GM23338 (cell line): ENCODE measurements around the gene SUPT6H. TPM values are rescaled to one million over a fixed set of nuclear protein-coding genes. Genes with fewer than 3 reads are reported as not detected.

Experiments
- ATAC-seq: fragments of 200-7000 bp; cut with Tn5 transposase; 3 replicates; pipeline ENCODE4 v1.9.1; 2020
- DNase-seq: peaks from one replicate; pipeline ENCODE4 v3.0.0-alpha.2; 2015; ENCODE audit warnings: low spot score
- H2AFZ ChIP-seq: fragments of 200-600 bp; sonication (generic); 2 replicates; pipeline ENCODE4 v1.8.0; 2016; ENCODE audit warnings: antibody characterized with exemption, mild to moderate bottlenecking, moderate library complexity
- H3F3A ChIP-seq: fragments of 200-600 bp; sonication (generic); replicated peaks from 2 replicates; pipeline ENCODE4 v1.8.0; 2017; ENCODE audit warnings: antibody characterized with exemption, mixed run types, low read depth
- H3K27ac ChIP-seq: fragments of 200-600 bp; sonication (generic); 2 replicates; pipeline ENCODE4 v1.6.1; 2016; ENCODE audit warnings: low read depth
- H3K27me3 ChIP-seq: fragments of 200-600 bp; sonication (generic); 2 replicates; pipeline ENCODE4 v1.8.0; 2016; ENCODE audit warnings: mild to moderate bottlenecking, mixed run types, moderate library complexity; ENCODE audit not compliant: insufficient read depth
- H3K36me3 ChIP-seq: fragments of 200-600 bp; sonication (generic); 2 replicates; pipeline ENCODE4 v1.8.0; 2016; ENCODE audit warnings: mild to moderate bottlenecking; ENCODE audit not compliant: insufficient read depth
- H3K4me1 ChIP-seq: fragments of 200-600 bp; sonication (generic); 2 replicates; pipeline ENCODE4 v1.8.0; 2016; ENCODE audit warnings: mild to moderate bottlenecking, moderate library complexity; ENCODE audit not compliant: insufficient read depth
- H3K4me2 ChIP-seq: fragments of 200-600 bp; sonication (generic); 2 replicates; pipeline ENCODE4 v1.7.1; 2017; ENCODE audit warnings: mixed run types
- H3K4me3 ChIP-seq: fragments of 200-600 bp; sonication (generic); 2 replicates; pipeline ENCODE4 v1.6.1; 2016; ENCODE audit warnings: mixed run types
- H3K79me2 ChIP-seq: fragments of 200-600 bp; sonication (generic); replicated peaks from 2 replicates; pipeline ENCODE4 v1.8.0; 2017; ENCODE audit warnings: mild to moderate bottlenecking; ENCODE audit not compliant: insufficient read depth
- H3K9me2 ChIP-seq: fragments of 200-600 bp; sonication (generic); 2 replicates; pipeline ENCODE4 v1.8.0; 2017; ENCODE audit not compliant: insufficient read depth
- H4K20me1 ChIP-seq: fragments of 200-600 bp; sonication (generic); replicated peaks from 2 replicates; pipeline ENCODE4 v1.8.0; 2017; ENCODE audit warnings: mild to moderate bottlenecking; ENCODE audit not compliant: insufficient read depth
- H3K27ac Mint-ChIP-seq: 2 replicates; pipeline ENCODE4 v1.8.0; 2020; ENCODE audit warnings: inconsistent platforms, mild to moderate bottlenecking, moderate library complexity, mixed read lengths
- H3K27me3 Mint-ChIP-seq: 3 replicates; pipeline ENCODE4 v1.8.0; 2022; ENCODE audit warnings: low read depth, mild to moderate bottlenecking, moderate library complexity, mixed read lengths, inconsistent platforms; ENCODE audit not compliant: insufficient read depth, poor library complexity
- H3K36me3 Mint-ChIP-seq: 3 replicates; pipeline ENCODE4 v1.8.0; 2021; ENCODE audit warnings: low read depth, mild to moderate bottlenecking, inconsistent platforms, moderate library complexity, mixed read lengths
- H3K4me1 Mint-ChIP-seq: 3 replicates; pipeline ENCODE4 v1.8.0; 2020; ENCODE audit warnings: mild to moderate bottlenecking, inconsistent platforms, mixed read lengths
- H3K4me3 Mint-ChIP-seq: 3 replicates; pipeline ENCODE4 v1.8.0; 2021; ENCODE audit warnings: moderate library complexity, mild to moderate bottlenecking, inconsistent platforms, mixed read lengths
- H3K9me3 Mint-ChIP-seq: 3 replicates; pipeline ENCODE4 v1.8.0; 2020; ENCODE audit warnings: moderate library complexity, mild to moderate bottlenecking, inconsistent platforms, mixed read lengths
- CREB1 ChIP-seq: fragments of 250-450 bp; sonication (Bioruptor Pico); IDR thresholded peaks from 2 replicates; pipeline ENCODE4 v1.5.0; 2020; ENCODE audit warnings: low read depth, mild to moderate bottlenecking, moderate library complexity
- ETS1 ChIP-seq: IDR thresholded peaks from 2 replicates; pipeline ENCODE4 v1.6.1; 2016; ENCODE audit warnings: antibody characterized with exemption
- EZH2 ChIP-seq: fragments of 200-600 bp; sonication (generic); IDR thresholded peaks from one replicate; pipeline ENCODE4 v1.8.0; 2017; ENCODE audit warnings: antibody characterized with exemption, mild to moderate bottlenecking, low read depth; ENCODE audit not compliant: unreplicated experiment
- EZH2phosphoT487 ChIP-seq: fragments of 200-600 bp; sonication (generic); IDR thresholded peaks from one replicate; pipeline ENCODE4 v1.8.1; 2018; ENCODE audit warnings: antibody characterized with exemption; ENCODE audit not compliant: unreplicated experiment
- NANOG ChIP-seq: IDR thresholded peaks from 2 replicates; pipeline ENCODE4 v1.6.1; 2016; ENCODE audit warnings: antibody characterized with exemption, borderline replicate concordance
- POLR2AphosphoS5 ChIP-seq: IDR thresholded peaks from 2 replicates; pipeline ENCODE4 v1.6.1; 2016; ENCODE audit warnings: antibody characterized with exemption, low read depth
- REST ChIP-seq: IDR thresholded peaks from one replicate; pipeline ENCODE4 v1.6.1; 2018; ENCODE audit warnings: antibody characterized with exemption; ENCODE audit not compliant: unreplicated experiment
- STAT1 ChIP-seq: IDR thresholded peaks from one replicate; pipeline ENCODE4 v1.6.1; 2016; ENCODE audit warnings: antibody characterized with exemption; ENCODE audit not compliant: unreplicated experiment
- ZNF114 ChIP-seq: fragments of 250-450 bp; sonication (Bioruptor Pico); IDR thresholded peaks from 2 replicates; pipeline ENCODE4 v1.5.0; 2020; ENCODE audit warnings: mild to moderate bottlenecking, moderate library complexity
- ZNF462 ChIP-seq: fragments of 250-450 bp; sonication (Bioruptor Pico); IDR thresholded peaks from 2 replicates; pipeline ENCODE4 v1.5.0; 2020; ENCODE audit warnings: mild to moderate bottlenecking, moderate library complexity
- polyA plus RNA-seq: library from polyadenylated mRNA; unstranded; fragments of >200 nt; fragmentation: Nextera tagmentation; extraction: Ambion mirVana; gene quantifications from 2 replicates; pipeline ENCODE4 v1.2.1, GENCODE V29; 2016
- total RNA-seq: library from RNA; depleted of rRNA; stranded (reverse); fragments of >200 nt; shearing (Covaris generic); gene quantifications from 2 replicates; pipeline ENCODE4 v1.2.3, GENCODE V29; 2014

Gene SUPT6H
- total and polyA plus RNA-seq, 2 experiments from 2014 or later: 17.8 to 70.7 TPM

GRCh38 chr17:28738680-28739384 is 76.8 kb downstream of the SUPT6H start:
- Histone ChIP-seq H2AFZ (no peak overlapping the region), H3K4me2 (no peak overlapping the region), H3K36me3 (no peaks in the 10 kb centered on the region; the same call in 1 of the 2 replicates), H3K9me2 (no peaks in the 10 kb centered on the region), H3K4me3 (no peak overlapping the region), H3K27ac (no peak overlapping the region), H4K20me1 (no peaks in the 10 kb centered on the region), H3K27me3 (no peaks in the 10 kb centered on the region), H3K79me2 (no peaks in the 10 kb centered on the region), H3F3A (0 out of 2 replicates have a peak, but pooled peaks cover 3% of the 10 kb centered on the region), H3K4me1 (peaks cover 11% of the 10 kb centered on the region; the same call in 1 of the 2 replicates)
- no peaks in the 10 kb centered on the region for H3K9me3 Mint-ChIP-seq
- ATAC-seq (no peak), DNase-seq (no peak)
- peaks cover 6% of the 10 kb centered on the region; the same call in 2 of the 3 replicates for H3K4me1 Mint-ChIP-seq
- peaks cover 13% of the 10 kb centered on the region for H3K27me3 Mint-ChIP-seq
- peaks cover 38% of the 10 kb centered on the region for H3K36me3 Mint-ChIP-seq
- TF ChIP-seq NANOG (no peak), STAT1 (no peak), CREB1 (CRISPR knock-in tag) (no peak), EZH2 (no peak), REST (no peak), POLR2AphosphoS5 (no peak), ZNF114 (CRISPR knock-in tag) (no peak), EZH2phosphoT487 (no peak), ETS1 (no peak), ZNF462 (CRISPR knock-in tag) (no peak)
- H3K27ac Mint-ChIP-seq: no peak overlapping the region; the same call in 1 of the 2 replicates
- no peak overlapping the region for H3K4me3 Mint-ChIP-seq
